HFF-Myc (cell line): ENCODE data around the gene DYNLT1.
A peak's percentile ranks its signal among the peaks of the same experiment; 100 is the strongest.
"Not testable (repeated sequence)": the region's sequence is repeated elsewhere in the genome, so short reads cannot be mapped to it uniquely, and the experiment has no call there.

Experiments used
- DNase-seq: peaks from one replicate; pipeline ENCODE4 v3.0.0-alpha.2; 2011; ENCODE audit warnings: low read depth; ENCODE audit errors: extremely low read depth
- H3K4me3 ChIP-seq: replicated peaks from 2 replicates; pipeline ENCODE4 v1.5.1; 2011; ENCODE audit warnings: low read depth, mild to moderate bottlenecking, control low read depth, low read length
- CTCF ChIP-seq: IDR thresholded peaks from 2 replicates; pipeline ENCODE4 v1.5.1; 2012; ENCODE audit warnings: mild to moderate bottlenecking, low read depth, low read length, control low read depth; ENCODE audit errors: missing control alignments

Gene DYNLT1

GRCh38 chr6:158610319-158610968 lies 34.1 kb downstream of the DYNLT1 start:
- no peak overlapping the region for H3K4me3 ChIP-seq
- TF ChIP-seq CTCF = no peak
- DNase-seq = no peak

GRCh38 chr6:158609455-158610155 lies 34.9 kb downstream of the DYNLT1 start:
- no peak for DNase-seq
- H3K4me3 ChIP-seq = no peak overlapping the region
- TF ChIP-seq CTCF = no peak

GRCh38 chr6:158608221-158608620 lies 36.3 kb downstream of the DYNLT1 start:
- no peak for TF ChIP-seq CTCF
- no peak for DNase-seq

GRCh38 chr6:158607411-158608170 lies 37.0 kb downstream of the DYNLT1 start:
- no peak for TF ChIP-seq CTCF
- DNase-seq = no peak
- no peak overlapping the region for H3K4me3 ChIP-seq

More at GRCh38 chr6:158608221-158608620, 36.3 kb downstream of the DYNLT1 start:
- H3K4me3 ChIP-seq = no peak overlapping the region

- no peak for DNase-seq
- no peak overlapping the region for H3K4me3 ChIP-seq
- no peak for TF ChIP-seq CTCF
These were observed 37.6 kb downstream of the DYNLT1 start for GRCh38 chr6:158606935-158607334.

GRCh38 chr6:158606011-158606410 lies 38.5 kb downstream of the DYNLT1 start:
- H3K4me3 ChIP-seq = not testable (repeated sequence)

GRCh38 chr6:158605266-158605878 lies 39.2 kb downstream of the DYNLT1 start:
- peak; percentile 68 for TF ChIP-seq CTCF
- H3K4me3 ChIP-seq = no peak overlapping the region
- peak; percentile 51 for DNase-seq

More at GRCh38 chr6:158606011-158606410, 38.5 kb downstream of the DYNLT1 start:
- DNase-seq = not testable (repeated sequence)
